GM12878 (cell line): ENCODE data around the gene PPP2R5C. TPM values are rescaled to one million over a fixed set of nuclear protein-coding genes. Genes with fewer than 3 reads are reported as not detected.

Experiments used
- KDM1A ChIP-seq: fragments of 200-600 bp; sonication (generic); IDR thresholded peaks from 2 replicates; pipeline ENCODE4 v1.6.1; 2016; ENCODE audit warnings: borderline replicate concordance
- MEF2A ChIP-seq: IDR thresholded peaks from 2 replicates; pipeline ENCODE4 v1.6.1; 2011; ENCODE audit warnings: low read depth, mild to moderate bottlenecking, low read length, moderate library complexity; ENCODE audit not compliant: insufficient read depth
- NFYB ChIP-seq: IDR thresholded peaks from 2 replicates; pipeline ENCODE4 v1.6.1; 2011; ENCODE audit warnings: low read depth, mild to moderate bottlenecking, low read length, improper control_type of control experiment, moderate library complexity; ENCODE audit not compliant: insufficient read depth
- POU2F2 ChIP-seq: IDR thresholded peaks from 3 replicates; pipeline ENCODE4 v1.6.1; 2011; ENCODE audit warnings: low read depth, mild to moderate bottlenecking, low read length, borderline replicate concordance
- SIN3A ChIP-seq: IDR thresholded peaks from 2 replicates; pipeline ENCODE4 v1.6.1; 2012; ENCODE audit warnings: low read depth, low read length, improper control_type of control experiment
- SMARCA5 ChIP-seq: fragments of 450-650 bp; IDR thresholded peaks from 2 replicates; pipeline ENCODE4 v1.6.1; 2017; ENCODE audit warnings: mild to moderate bottlenecking
- SP1 ChIP-seq: IDR thresholded peaks from one replicate; pipeline ENCODE4 v1.6.1; 2011; ENCODE audit warnings: low read depth, low read length
- TBL1XR1 ChIP-seq: IDR thresholded peaks from 2 replicates; pipeline ENCODE4 v1.6.1; 2012; ENCODE audit warnings: low read depth, low read length, improper control_type of control experiment
- TCF7 ChIP-seq: IDR thresholded peaks from 2 replicates; pipeline ENCODE4 v1.6.1; 2014; ENCODE audit warnings: antibody characterized with exemption, borderline replicate concordance
- polyA plus RNA-seq, 11 experiments: library from polyadenylated mRNA; depleted of rRNA in 4 of 11; unstranded in 6 of 11; stranded (reverse) in 5 of 11; fragments of >200 nt; fragmentation: Nextera tagmentation in 4 of 11; fragmentation: Illumina TruSeq in 1 of 11; extraction: Ambion mirVana in 4 of 11; extraction: Trizol in 1 of 11; gene quantifications; 1 replicate in 1 of 11; 2 replicates in 10 of 11; pipeline versions ENCODE4 v1.2.1 to v1.2.3, GENCODE V29; 2011 to 2016; ENCODE audit warnings: inconsistent platforms in 2 of 11, missing spikeins in 2 of 11, low read depth in 1 of 11
- total RNA-seq, 4 experiments: library from RNA; depleted of rRNA in 3 of 4; stranded (reverse); fragments of >200 nt in 3 of 4; fragmentation: Illumina TruSeq in 1 of 4; extraction: Trizol in 1 of 4; gene quantifications; 2 replicates each; pipeline versions ENCODE4 v1.2.1 to v1.2.3, GENCODE V29; 2013 to 2021
- TF ChIP-seq, protein P1 (sequence below): fragments of 450-650 bp; formaldehyde crosslinking; IDR thresholded peaks from 2 replicates; pipeline ENCODE4 v1.4.0; 2022; ENCODE audit warnings: mild to moderate bottlenecking, moderate library complexity
- TF ChIP-seq, protein P2 (sequence below): fragments of 450-650 bp; IDR thresholded peaks from 2 replicates; pipeline ENCODE4 v1.6.1; 2018; ENCODE audit warnings: borderline replicate concordance, mild to moderate bottlenecking; ENCODE audit not compliant: partially characterized antibody
- TF ChIP-seq, protein P3 (sequence below): fragments of 450-650 bp; IDR thresholded peaks from 2 replicates; pipeline ENCODE4 v1.6.1; 2018; ENCODE audit warnings: mild to moderate bottlenecking, low read depth, moderate library complexity; ENCODE audit not compliant: partially characterized antibody
- TF ChIP-seq, protein P4 (sequence below): fragments of 450-650 bp; IDR thresholded peaks from 2 replicates; pipeline ENCODE4 v1.6.1; 2017; ENCODE audit warnings: mild to moderate bottlenecking, low read depth, inconsistent platforms; ENCODE audit not compliant: poor library complexity, severe bottlenecking
- TF ChIP-seq, protein P5 (sequence below): fragments of 450-650 bp; IDR thresholded peaks from 2 replicates; pipeline ENCODE4 v1.6.1; 2016; ENCODE audit warnings: mild to moderate bottlenecking

The PPP2R5C gene
- total and polyA plus RNA-seq, 10 of the 15 experiments (the other 5 are each of a cell fraction or from before 2014, with no cell fraction given), result 106 to 199 (median 144) TPM

DNA sequence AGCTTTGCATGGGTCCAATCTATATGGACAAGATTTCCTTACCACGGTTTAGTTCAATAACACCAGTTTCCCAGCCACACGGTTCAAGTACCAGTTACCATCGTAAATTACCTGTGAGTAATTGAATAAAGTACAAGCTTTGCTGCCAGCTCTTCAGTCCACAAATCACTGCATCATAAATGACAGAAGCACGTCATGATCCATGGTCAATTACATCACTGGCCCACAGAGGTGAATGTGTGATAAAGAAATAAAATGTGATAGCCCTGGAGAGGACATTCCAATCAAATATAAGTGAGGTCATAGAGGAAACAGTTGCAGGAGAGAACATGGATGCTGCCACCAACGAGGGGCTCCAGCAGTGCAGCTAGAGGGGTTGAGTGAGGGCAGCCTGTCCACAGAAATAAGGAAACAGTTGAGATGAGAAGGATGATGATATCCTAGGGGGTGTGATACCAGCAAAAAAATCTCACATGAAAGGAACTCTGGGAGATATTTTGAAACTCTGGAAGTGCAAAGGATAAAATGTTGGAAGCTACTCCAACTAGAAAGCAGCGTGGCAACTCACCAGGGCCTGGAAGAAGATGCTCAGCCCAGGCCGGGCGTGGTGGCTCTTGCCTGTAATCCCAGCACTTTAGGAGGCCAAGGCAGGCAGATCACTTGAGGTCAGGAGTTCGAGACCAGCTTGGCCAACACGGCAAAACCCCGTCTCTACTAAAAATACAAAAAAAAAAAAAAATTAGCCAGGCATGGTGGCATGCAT lies 197.1 kb downstream of the PPP2R5C start (continued):
- TF ChIP-seq, protein P1, sequence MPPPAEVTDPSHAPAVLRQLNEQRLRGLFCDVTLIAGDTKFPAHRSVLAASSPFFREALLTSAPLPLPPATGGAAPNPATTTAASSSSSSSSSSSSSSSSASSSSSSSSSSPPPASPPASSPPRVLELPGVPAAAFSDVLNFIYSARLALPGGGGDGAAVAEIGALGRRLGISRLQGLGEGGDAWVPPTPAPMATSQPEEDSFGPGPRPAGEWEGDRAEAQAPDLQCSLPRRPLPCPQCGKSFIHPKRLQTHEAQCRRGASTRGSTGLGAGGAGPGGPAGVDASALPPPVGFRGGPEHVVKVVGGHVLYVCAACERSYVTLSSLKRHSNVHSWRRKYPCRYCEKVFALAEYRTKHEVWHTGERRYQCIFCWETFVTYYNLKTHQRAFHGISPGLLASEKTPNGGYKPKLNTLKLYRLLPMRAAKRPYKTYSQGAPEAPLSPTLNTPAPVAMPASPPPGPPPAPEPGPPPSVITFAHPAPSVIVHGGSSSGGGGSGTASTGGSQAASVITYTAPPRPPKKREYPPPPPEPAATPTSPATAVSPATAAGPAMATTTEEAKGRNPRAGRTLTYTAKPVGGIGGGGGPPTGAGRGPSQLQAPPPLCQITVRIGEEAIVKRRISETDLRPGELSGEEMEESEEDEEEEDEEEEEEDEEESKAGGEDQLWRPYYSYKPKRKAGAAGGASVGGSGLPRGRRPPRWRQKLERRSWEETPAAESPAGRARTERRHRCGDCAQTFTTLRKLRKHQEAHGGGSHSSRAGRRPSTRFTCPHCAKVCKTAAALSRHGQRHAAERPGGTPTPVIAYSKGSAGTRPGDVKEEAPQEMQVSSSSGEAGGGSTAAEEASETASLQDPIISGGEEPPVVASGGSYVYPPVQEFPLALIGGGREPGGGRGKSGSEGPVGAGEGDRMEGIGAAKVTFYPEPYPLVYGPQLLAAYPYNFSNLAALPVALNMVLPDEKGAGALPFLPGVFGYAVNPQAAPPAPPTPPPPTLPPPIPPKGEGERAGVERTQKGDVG (CRISPR knock-in tag), result no peak
- TF ChIP-seq MEF2A (no peak), TBL1XR1 (no peak), TCF7 (no peak), NFYB (no peak), SIN3A (no peak), SMARCA5 (no peak), SP1 (no peak), POU2F2 (no peak), KDM1A (no peak)
- TF ChIP-seq, protein P2, sequence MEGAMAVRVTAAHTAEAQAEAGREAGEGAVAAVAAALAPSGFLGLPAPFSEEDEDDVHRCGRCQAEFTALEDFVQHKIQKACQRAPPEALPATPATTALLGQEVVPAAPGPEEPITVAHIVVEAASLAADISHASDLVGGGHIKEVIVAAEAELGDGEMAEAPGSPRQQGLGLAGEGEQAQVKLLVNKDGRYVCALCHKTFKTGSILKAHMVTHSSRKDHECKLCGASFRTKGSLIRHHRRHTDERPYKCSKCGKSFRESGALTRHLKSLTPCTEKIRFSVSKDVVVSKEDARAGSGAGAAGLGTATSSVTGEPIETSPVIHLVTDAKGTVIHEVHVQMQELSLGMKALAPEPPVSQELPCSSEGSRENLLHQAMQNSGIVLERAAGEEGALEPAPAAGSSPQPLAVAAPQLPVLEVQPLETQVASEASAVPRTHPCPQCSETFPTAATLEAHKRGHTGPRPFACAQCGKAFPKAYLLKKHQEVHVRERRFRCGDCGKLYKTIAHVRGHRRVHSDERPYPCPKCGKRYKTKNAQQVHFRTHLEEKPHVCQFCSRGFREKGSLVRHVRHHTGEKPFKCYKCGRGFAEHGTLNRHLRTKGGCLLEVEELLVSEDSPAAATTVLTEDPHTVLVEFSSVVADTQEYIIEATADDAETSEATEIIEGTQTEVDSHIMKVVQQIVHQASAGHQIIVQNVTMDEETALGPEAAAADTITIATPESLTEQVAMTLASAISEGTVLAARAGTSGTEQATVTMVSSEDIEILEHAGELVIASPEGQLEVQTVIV, result no peak
- TF ChIP-seq, protein P3, sequence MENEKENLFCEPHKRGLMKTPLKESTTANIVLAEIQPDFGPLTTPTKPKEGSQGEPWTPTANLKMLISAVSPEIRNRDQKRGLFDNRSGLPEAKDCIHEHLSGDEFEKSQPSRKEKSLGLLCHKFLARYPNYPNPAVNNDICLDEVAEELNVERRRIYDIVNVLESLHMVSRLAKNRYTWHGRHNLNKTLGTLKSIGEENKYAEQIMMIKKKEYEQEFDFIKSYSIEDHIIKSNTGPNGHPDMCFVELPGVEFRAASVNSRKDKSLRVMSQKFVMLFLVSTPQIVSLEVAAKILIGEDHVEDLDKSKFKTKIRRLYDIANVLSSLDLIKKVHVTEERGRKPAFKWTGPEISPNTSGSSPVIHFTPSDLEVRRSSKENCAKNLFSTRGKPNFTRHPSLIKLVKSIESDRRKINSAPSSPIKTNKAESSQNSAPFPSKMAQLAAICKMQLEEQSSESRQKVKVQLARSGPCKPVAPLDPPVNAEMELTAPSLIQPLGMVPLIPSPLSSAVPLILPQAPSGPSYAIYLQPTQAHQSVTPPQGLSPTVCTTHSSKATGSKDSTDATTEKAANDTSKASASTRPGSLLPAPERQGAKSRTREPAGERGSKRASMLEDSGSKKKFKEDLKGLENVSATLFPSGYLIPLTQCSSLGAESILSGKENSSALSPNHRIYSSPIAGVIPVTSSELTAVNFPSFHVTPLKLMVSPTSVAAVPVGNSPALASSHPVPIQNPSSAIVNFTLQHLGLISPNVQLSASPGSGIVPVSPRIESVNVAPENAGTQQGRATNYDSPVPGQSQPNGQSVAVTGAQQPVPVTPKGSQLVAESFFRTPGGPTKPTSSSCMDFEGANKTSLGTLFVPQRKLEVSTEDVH, result no peak
- TF ChIP-seq, protein P4, sequence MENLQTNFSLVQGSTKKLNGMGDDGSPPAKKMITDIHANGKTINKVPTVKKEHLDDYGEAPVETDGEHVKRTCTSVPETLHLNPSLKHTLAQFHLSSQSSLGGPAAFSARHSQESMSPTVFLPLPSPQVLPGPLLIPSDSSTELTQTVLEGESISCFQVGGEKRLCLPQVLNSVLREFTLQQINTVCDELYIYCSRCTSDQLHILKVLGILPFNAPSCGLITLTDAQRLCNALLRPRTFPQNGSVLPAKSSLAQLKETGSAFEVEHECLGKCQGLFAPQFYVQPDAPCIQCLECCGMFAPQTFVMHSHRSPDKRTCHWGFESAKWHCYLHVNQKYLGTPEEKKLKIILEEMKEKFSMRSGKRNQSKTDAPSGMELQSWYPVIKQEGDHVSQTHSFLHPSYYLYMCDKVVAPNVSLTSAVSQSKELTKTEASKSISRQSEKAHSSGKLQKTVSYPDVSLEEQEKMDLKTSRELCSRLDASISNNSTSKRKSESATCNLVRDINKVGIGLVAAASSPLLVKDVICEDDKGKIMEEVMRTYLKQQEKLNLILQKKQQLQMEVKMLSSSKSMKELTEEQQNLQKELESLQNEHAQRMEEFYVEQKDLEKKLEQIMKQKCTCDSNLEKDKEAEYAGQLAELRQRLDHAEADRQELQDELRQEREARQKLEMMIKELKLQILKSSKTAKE, result no peak
- TF ChIP-seq, protein P5, sequence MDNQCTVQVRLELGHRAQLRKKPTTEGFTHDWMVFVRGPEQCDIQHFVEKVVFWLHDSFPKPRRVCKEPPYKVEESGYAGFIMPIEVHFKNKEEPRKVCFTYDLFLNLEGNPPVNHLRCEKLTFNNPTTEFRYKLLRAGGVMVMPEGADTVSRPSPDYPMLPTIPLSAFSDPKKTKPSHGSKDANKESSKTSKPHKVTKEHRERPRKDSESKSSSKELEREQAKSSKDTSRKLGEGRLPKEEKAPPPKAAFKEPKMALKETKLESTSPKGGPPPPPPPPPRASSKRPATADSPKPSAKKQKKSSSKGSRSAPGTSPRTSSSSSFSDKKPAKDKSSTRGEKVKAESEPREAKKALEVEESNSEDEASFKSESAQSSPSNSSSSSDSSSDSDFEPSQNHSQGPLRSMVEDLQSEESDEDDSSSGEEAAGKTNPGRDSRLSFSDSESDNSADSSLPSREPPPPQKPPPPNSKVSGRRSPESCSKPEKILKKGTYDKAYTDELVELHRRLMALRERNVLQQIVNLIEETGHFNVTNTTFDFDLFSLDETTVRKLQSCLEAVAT, result no peak
- TF ChIP-seq, all 136 proteins: peak for 0
